ENCODE results near the gene RBBP7. TPM values are rescaled to one million over a fixed set of nuclear protein-coding genes. Genes with fewer than 3 reads are reported as not detected.

RBBP7 gene
- total RNA-seq, 1 experiment from 2014 or later: 146 TPM

DNA sequence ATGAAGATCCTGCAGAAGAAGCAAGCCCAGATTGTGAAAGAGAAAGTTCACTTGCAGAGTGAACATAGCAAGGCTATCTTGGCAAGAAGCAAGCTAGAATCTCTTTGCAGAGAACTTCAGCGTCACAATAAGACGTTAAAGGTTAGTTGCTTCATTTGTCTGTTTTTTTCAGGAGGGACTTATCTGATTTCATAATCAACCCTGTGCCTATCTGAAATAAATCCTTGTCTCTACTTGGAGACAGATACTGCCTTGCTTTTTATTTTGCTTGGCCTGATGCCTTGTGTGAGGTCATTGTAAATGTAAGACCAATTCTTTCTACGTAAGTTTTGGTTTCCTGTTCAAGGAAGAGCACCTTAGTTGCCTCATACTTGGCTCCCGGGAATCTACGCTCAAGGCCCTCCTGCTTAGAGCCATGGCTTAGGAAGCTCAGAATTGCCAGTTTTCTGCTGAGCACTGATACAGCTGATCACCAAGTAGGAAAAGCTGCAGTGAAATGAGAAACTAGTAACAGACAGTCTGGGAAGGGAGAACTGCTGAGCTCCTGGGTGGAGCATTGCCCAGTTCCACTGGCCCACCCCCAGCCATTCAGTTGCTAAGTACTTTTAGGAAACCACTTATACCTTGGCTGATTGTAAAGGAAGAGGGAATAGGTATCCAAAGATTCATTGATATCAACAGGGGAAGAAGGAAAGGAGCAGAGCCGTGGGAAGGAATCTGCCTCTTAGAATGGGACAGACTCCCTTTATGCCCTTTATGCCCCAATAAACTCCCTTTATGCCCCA is 41.8 kb downstream of the RBBP7 start:
- intact Hi-C loops (cut with micrococcal nuclease): loop anchor here (10.0 kb wide), 1 partner anchor 256 kb away; no protein-coding TSS in a partner anchor
- TF ChIP-seq RAD21 (IDR thresholded peaks at IDR 0.05; ENCODE audit: low read depth): no peak
- no peak for TF ChIP-seq ELF1 (IDR thresholded peaks at IDR 0.05; ENCODE audit: borderline replicate concordance, low read depth)
- no peak for TF ChIP-seq SIN3A (IDR thresholded peaks at IDR 0.05; ENCODE audit: low read depth)
- no peak for TF ChIP-seq ZFX (IDR thresholded peaks at IDR 0.05)
- TF ChIP-seq, protein P1, sequence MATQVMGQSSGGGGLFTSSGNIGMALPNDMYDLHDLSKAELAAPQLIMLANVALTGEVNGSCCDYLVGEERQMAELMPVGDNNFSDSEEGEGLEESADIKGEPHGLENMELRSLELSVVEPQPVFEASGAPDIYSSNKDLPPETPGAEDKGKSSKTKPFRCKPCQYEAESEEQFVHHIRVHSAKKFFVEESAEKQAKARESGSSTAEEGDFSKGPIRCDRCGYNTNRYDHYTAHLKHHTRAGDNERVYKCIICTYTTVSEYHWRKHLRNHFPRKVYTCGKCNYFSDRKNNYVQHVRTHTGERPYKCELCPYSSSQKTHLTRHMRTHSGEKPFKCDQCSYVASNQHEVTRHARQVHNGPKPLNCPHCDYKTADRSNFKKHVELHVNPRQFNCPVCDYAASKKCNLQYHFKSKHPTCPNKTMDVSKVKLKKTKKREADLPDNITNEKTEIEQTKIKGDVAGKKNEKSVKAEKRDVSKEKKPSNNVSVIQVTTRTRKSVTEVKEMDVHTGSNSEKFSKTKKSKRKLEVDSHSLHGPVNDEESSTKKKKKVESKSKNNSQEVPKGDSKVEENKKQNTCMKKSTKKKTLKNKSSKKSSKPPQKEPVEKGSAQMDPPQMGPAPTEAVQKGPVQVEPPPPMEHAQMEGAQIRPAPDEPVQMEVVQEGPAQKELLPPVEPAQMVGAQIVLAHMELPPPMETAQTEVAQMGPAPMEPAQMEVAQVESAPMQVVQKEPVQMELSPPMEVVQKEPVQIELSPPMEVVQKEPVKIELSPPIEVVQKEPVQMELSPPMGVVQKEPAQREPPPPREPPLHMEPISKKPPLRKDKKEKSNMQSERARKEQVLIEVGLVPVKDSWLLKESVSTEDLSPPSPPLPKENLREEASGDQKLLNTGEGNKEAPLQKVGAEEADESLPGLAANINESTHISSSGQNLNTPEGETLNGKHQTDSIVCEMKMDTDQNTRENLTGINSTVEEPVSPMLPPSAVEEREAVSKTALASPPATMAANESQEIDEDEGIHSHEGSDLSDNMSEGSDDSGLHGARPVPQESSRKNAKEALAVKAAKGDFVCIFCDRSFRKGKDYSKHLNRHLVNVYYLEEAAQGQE (IDR thresholded peaks at IDR 0.05; ENCODE audit: low read depth): no peak
- TF ChIP-seq YY1 (IDR thresholded peaks at IDR 0.05; ENCODE audit: extremely low read depth, insufficient replicate concordance, low read depth, low read length): no peak
- TF ChIP-seq, protein P2, sequence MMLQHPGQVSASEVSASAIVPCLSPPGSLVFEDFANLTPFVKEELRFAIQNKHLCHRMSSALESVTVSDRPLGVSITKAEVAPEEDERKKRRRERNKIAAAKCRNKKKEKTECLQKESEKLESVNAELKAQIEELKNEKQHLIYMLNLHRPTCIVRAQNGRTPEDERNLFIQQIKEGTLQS (IDR thresholded peaks at IDR 0.05): no peak
- TF ChIP-seq FOSL1 (IDR thresholded peaks at IDR 0.05; ENCODE audit: low read depth): no peak
- TF ChIP-seq, protein P3, sequence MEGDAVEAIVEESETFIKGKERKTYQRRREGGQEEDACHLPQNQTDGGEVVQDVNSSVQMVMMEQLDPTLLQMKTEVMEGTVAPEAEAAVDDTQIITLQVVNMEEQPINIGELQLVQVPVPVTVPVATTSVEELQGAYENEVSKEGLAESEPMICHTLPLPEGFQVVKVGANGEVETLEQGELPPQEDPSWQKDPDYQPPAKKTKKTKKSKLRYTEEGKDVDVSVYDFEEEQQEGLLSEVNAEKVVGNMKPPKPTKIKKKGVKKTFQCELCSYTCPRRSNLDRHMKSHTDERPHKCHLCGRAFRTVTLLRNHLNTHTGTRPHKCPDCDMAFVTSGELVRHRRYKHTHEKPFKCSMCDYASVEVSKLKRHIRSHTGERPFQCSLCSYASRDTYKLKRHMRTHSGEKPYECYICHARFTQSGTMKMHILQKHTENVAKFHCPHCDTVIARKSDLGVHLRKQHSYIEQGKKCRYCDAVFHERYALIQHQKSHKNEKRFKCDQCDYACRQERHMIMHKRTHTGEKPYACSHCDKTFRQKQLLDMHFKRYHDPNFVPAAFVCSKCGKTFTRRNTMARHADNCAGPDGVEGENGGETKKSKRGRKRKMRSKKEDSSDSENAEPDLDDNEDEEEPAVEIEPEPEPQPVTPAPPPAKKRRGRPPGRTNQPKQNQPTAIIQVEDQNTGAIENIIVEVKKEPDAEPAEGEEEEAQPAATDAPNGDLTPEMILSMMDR (IDR thresholded peaks at IDR 0.05 in 2 of 3, conservative IDR thresholded peaks at IDR 0.05 in 1 of 3; ENCODE audit: borderline replicate concordance in 1 of 3, insufficient read depth in 1 of 3, low read depth in 2 of 3, low read length in 2 of 3): no peak
- no peak for TF ChIP-seq EZH2 (IDR thresholded peaks at IDR 0.05)
- TF ChIP-seq CEBPB (IDR thresholded peaks at IDR 0.05; ENCODE audit: low read depth): no peak
- no peak for TF ChIP-seq ZNF274 (IDR thresholded peaks at IDR 0.05; ENCODE audit: low read depth, low read length)
- no peak for TF ChIP-seq SRF (IDR thresholded peaks at IDR 0.05; ENCODE audit: low read depth)
- TF ChIP-seq POLR2AphosphoS5 (IDR thresholded peaks at IDR 0.05; ENCODE audit: low read depth, low read length): no peak
- no peak for TF ChIP-seq EGR1 (IDR thresholded peaks at IDR 0.05; ENCODE audit: low read depth)
- POLR2A ChIA-PET: no interaction called here
- Histone ChIP-seq H3K4me2 (ENCODE audit: low read length) (no peak overlapping the region), H3K4me3 (replicated peaks in 1 of 2; ENCODE audit: low read depth in 1 of 2, low read length in 2 of 2) (no peak overlapping the region), H3K4me1 (ENCODE audit: control insufficient read depth in 1 of 2, insufficient read depth in 2 of 2, low read length in 2 of 2) (no peaks in the 10 kb centered on the region; a peak in 1 of 4 replicates), H3K9me2 (ENCODE audit: insufficient read depth) (no peaks in the 10 kb centered on the region), H3K27me3 (ENCODE audit: insufficient read depth, low read length) (no peaks in the 10 kb centered on the region), H2AFZ (ENCODE audit: low read depth, low read length, poor library complexity, severe bottlenecking) (no peak overlapping the region), H3K36me3 (ENCODE audit: control insufficient read depth in 1 of 2, insufficient read depth in 2 of 2, low read length in 2 of 2) (peaks cover 3 to 21% of the 10 kb centered on the region in 2 experiments; a peak in 3 of 4 replicates), H4K20me1 (ENCODE audit: insufficient read depth) (no peaks in the 10 kb centered on the region), H3K9ac (ENCODE audit: low read length) (no peak overlapping the region), H3K79me2 (ENCODE audit: insufficient read depth, low read length) (peaks cover 20% of the 10 kb centered on the region), H3K9me3 (ENCODE audit: control insufficient read depth in 1 of 2, insufficient read depth in 1 of 2, low read depth in 1 of 2, low read length in 2 of 2) (no peaks in the 10 kb centered on the region), H3K27ac (ENCODE audit: low read depth, low read length) (no peak overlapping the region)
- ATAC-seq (no peak), DNase-seq (ENCODE audit: low read depth, low spot score) (no peak)
- BruUV-seq (replicated peaks): no TSS peak
- CTCF ChIA-PET: interaction anchor here (1.6 kb wide), 1 partner anchor 218 kb away, joined by 5 read pairs; no protein-coding TSS in a partner anchor
- RAD21 ChIA-PET (ENCODE audit: low non-redundant PET in 1 of 2, low total read pairs in 2 of 2, uncharacterized antibody in 2 of 2, unreplicated experiment in 2 of 2): no interaction called here

Measured in HCT116 (cell line).